Neural crest cell (in vitro differentiated cells): ENCODE measurements around the gene SNRPD3. TPM values are rescaled to one million over a fixed set of nuclear protein-coding genes. Genes with fewer than 3 reads are reported as not detected.
A peak's percentile ranks its signal among the peaks of the same experiment; 100 is the strongest.
"Not testable (repeated sequence)": the region's sequence is repeated elsewhere in the genome, so short reads cannot be mapped to it uniquely, and the experiment has no call there.

ENCODE experiments used
- DNase-seq: peaks from one replicate; pipeline ENCODE4 v3.0.0; 2021; ENCODE audit warnings: low read depth, mixed read lengths, low spot score
- H3K27ac Mint-ChIP-seq: one replicate; pipeline ENCODE4 v1.8.0; 2021; ENCODE audit warnings: mild to moderate bottlenecking, mixed read lengths; ENCODE audit not compliant: unreplicated experiment
- H3K27me3 Mint-ChIP-seq: 2 replicates; pipeline ENCODE4 v1.8.0; 2021; ENCODE audit warnings: low read depth, mild to moderate bottlenecking, mixed read lengths
- H3K36me3 Mint-ChIP-seq: 2 replicates; pipeline ENCODE4 v1.8.0; 2021; ENCODE audit warnings: low read depth, mild to moderate bottlenecking, mixed read lengths
- H3K4me1 Mint-ChIP-seq: 2 replicates; pipeline ENCODE4 v1.8.0; 2021; ENCODE audit warnings: mixed read lengths
- H3K4me3 Mint-ChIP-seq: one replicate; pipeline ENCODE4 v1.8.0; 2021; ENCODE audit warnings: mild to moderate bottlenecking, mixed read lengths
- H3K9me3 Mint-ChIP-seq: 2 replicates; pipeline ENCODE4 v1.8.0; 2021; ENCODE audit warnings: mixed read lengths
- total RNA-seq: library from RNA; stranded (reverse); gene quantifications from 2 replicates; pipeline ENCODE4 v1.2.1, GENCODE V29; 2021
- TF ChIP-seq, protein P1 (sequence below): fragments of 200-600 bp; sonication (generic); conservative IDR thresholded peaks from 2 replicates; pipeline ENCODE4 v1.5.0; 2021; ENCODE audit warnings: antibody characterized with exemption, mild to moderate bottlenecking

The SNRPD3 gene
- total RNA-seq, 1 donor from 2014 or later, result 151 TPM

DNA sequence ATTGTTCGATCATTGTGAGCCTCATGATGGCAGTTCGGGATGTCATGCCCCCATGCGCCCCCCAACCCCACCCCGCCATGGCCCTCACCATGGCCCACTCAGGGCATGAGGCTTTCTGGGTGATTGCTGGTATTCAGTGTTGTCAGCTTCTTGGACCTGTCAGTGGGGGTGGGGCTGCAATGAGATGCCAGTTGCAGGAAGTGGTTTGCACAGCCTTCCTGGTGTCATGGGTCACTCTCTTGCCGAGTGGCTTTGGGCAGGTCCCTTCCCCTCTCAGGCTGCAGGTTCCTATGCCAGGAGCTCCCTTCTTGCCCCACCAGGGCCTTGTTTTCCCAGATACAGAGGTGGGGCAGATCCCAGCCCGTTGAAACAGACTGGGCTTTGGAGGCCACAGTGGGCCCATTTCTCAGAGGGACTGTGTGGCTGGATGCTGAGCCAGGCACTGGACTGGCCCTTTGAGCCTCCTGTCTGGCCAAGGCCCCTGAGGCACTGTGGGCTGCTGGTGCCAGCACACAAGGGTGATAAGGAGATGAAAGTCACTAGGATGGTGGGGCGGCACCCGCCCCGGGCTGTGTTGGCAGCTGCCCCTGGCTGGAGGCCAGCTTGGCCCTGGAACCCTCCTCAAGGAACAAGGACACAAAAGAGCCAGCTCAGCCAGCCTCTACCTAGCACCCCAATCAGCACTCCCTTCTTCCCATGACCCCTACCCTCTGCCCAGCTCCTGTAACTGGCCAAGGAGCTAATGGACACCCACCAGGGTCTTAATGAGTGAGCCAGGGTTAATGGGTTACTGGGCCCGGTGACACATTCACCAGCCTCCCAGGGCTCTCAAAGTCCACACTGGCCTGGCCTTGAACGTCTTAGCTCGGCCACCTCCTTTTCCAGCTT is 45.7 kb downstream of the SNRPD3 start:
- peaks cover 13% of the 10 kb centered on the region for H3K4me1 Mint-ChIP-seq
- H3K36me3 Mint-ChIP-seq, result no peaks in the 10 kb centered on the region
- no peak overlapping the region for H3K4me3 Mint-ChIP-seq
- no peaks in the 10 kb centered on the region for H3K9me3 Mint-ChIP-seq
- H3K27me3 Mint-ChIP-seq, result no peaks in the 10 kb centered on the region
- no peak for DNase-seq
- TF ChIP-seq, protein P1, sequence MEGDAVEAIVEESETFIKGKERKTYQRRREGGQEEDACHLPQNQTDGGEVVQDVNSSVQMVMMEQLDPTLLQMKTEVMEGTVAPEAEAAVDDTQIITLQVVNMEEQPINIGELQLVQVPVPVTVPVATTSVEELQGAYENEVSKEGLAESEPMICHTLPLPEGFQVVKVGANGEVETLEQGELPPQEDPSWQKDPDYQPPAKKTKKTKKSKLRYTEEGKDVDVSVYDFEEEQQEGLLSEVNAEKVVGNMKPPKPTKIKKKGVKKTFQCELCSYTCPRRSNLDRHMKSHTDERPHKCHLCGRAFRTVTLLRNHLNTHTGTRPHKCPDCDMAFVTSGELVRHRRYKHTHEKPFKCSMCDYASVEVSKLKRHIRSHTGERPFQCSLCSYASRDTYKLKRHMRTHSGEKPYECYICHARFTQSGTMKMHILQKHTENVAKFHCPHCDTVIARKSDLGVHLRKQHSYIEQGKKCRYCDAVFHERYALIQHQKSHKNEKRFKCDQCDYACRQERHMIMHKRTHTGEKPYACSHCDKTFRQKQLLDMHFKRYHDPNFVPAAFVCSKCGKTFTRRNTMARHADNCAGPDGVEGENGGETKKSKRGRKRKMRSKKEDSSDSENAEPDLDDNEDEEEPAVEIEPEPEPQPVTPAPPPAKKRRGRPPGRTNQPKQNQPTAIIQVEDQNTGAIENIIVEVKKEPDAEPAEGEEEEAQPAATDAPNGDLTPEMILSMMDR, result no peak
- H3K27ac Mint-ChIP-seq, result no peak overlapping the region

DNA sequence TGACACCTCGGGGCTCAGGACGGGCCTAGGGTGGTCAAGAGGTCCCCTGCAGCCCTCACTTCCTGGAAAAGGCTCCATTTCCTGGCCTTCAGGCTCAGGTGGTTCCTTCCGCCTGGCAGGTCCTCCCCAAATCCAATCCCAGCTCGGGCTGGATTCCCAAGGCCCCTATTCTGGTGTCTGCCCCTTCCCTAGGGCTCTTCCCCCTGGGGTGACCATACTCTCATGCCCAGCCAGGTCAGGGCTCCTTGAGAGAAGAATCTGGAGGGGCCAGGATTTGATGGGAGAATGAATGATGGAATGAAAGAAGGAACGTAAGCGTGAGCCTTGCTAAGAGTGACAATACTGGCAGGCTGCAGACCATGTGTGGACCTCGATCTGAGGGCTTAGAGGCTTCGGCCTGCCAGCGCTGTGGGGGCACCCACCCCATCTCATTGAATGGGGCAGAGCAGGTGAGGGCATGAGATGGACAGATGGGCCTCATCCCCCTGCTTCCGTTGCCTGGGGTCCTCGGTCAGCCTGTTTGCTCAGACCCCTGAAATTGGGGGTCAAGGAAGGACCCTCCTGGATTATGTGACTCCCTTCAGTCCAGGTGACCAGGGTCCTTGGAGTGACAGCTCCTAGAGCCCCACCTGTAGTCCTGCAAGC is 46.4 kb downstream of the SNRPD3 start:
- not testable (repeated sequence) for H3K9me3 Mint-ChIP-seq, H3K36me3 Mint-ChIP-seq, H3K4me3 Mint-ChIP-seq, DNase-seq, H3K27me3 Mint-ChIP-seq, H3K27ac Mint-ChIP-seq
- H3K4me1 Mint-ChIP-seq, result peaks cover 13% of the 10 kb centered on the region

DNA sequence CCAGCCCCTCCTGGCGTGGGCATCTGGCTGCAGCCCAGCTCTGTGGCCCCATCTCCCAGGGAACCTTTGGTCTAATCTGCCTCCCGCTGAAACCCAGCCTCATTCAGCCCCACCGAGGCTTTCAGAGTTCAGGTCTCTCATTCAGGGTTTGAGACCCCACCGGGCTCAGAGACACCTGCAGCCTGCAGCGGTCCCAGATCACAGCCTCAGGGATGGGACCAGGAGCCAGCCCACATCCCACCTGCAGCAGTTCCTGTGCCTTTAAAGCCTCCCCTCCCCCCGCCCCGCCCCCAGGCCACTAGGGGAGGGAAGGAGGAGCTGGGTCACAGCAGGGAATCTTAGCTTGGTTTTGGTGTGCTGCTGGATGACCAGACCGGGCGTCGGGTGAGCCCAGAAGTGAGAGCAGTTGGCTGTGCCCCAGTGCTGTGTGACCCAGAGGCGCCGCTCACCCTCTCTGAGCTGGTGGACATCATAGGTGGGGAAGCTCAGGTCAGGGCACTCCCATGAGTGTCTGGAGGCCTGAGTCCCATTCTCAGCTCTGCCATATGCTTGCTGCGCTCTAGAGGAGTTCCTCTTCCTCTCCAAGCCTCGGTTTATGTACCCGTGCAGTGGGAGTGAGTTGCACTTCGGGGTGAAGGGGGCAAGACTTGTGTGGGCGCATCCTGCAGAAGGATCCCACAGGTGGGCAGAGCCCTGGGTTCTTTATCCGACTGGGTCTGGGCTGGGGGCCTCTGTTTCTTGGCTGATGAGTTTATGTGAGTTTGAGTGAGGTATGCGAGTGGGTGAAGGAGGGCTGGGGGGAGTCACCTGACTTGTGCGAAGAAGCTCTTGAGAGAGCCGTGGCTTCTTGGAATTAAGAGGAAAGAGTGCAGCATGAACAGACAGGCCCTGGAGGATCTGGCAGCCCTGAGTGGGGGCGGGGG is 47.3 kb downstream of the SNRPD3 start, which contains the start of gene GGT1:
Gene GGT1 (plus strand): TSS at position 347 of the 923 bp plus-strand sequence. CDS start 7,889 bp downstream, outside the sequence.
- H3K9me3 Mint-ChIP-seq, H3K4me3 Mint-ChIP-seq, H3K27me3 Mint-ChIP-seq, H3K27ac Mint-ChIP-seq, DNase-seq, H3K36me3 Mint-ChIP-seq: not testable (repeated sequence)
- peaks cover 13% of the 10 kb centered on the region for H3K4me1 Mint-ChIP-seq

DNA sequence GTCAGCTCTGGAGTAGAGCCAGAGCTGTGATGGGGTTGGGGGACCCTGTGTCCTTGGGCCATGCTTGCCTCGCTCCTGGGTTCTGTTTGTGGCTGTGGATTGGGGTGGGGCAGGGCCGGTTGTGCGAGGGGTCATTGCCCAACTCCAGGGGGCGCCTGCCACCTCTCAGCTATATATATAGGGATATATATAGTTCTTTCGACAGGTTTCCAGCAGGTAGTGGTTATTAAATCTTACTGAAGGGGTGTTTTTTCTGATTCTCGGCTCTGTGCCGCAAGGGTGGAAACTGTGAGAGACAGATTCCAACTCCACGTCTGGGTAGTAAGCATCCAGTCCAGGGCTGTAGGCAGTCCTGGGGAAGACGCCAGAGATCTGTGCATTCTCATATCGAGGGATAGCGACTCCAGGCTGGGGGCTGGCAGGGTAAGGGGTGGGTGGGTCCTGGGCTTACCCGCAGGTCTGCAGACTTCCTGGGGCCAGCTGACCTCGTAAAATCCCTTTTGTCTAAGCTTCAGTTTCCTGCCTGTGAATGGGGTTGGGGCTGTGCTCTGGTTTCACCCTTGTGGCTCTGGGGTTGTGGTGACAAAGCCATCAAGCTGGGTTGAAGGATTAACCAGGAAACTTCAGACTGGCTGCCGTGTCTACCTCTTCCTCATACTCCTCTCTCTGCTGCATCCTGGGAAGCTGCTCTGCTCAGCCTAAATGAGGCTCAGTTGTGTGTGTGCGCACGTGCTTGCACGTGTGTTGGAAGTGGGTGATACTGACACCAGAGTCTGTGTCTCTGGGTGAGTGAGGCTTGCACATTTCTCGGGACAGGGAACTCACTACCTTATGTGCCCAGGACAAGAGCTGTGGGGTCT is 48.2 kb downstream of the SNRPD3 start:
- not testable (repeated sequence) for H3K9me3 Mint-ChIP-seq, H3K4me3 Mint-ChIP-seq, H3K36me3 Mint-ChIP-seq, H3K27me3 Mint-ChIP-seq, DNase-seq, H3K27ac Mint-ChIP-seq
- H3K4me1 Mint-ChIP-seq, result peaks cover 13% of the 10 kb centered on the region
- TF ChIP-seq, protein P1, result peak; percentile 46

DNA sequence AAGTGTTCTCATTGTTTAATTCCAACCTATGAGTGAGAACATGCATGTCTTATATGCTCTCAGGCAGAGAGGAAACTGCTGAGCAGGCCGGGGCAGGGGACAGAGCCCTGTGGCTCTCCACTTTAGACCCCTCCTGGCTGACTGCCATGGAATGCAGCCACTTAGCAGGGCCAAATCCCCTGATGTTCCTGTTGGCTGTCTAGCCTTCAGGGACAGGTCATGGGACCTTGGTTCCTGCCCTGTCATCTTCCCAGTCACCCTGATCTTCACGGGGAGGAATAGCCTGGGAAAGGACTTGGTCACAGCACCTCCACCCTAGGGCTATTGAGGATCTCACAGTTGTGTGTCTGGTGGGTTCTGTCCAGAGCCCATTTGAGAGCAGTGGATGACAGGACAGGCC is 50.5 kb downstream of the SNRPD3 start:
- not testable (repeated sequence) for H3K27me3 Mint-ChIP-seq, H3K9me3 Mint-ChIP-seq, H3K36me3 Mint-ChIP-seq, DNase-seq, H3K27ac Mint-ChIP-seq
- Mint-ChIP-seq H3K4me1 (peaks cover 13% of the 10 kb centered on the region), H3K4me3 (peak overlapping the region; percentile 23)

DNA sequence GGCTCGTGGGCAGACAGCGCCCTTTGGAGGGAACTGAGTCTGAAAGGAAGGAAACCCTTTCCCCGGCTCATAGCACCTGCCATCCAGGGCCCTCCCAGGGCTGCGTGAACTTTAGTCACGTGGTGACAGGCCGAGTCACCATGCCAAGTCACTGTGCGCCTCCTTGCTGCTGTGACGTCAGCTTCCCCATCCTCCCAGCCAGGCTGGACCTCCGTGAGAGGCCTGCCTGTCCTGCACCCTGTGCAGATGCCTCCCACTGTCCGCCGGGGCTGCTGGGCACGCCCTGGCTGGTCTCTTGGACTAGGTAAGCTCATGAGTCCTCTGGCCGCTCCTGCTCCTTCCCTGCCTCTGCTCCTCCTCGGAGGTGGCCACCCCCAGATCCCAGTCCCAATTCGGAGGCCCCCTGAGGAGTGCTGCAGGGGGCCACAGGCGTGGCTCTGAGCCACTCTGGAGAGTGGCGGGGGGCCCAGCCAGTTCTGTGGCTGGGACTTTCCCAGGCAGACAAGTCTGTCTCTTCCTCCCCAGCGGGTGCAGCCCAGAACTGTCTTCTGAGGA is 51.7 kb downstream of the SNRPD3 start:
- H3K27me3 Mint-ChIP-seq, DNase-seq, H3K9me3 Mint-ChIP-seq, H3K4me3 Mint-ChIP-seq, H3K36me3 Mint-ChIP-seq: not testable (repeated sequence)
- peak overlapping the region; percentile 12 for H3K27ac Mint-ChIP-seq
- peaks cover 13% of the 10 kb centered on the region for H3K4me1 Mint-ChIP-seq

DNA sequence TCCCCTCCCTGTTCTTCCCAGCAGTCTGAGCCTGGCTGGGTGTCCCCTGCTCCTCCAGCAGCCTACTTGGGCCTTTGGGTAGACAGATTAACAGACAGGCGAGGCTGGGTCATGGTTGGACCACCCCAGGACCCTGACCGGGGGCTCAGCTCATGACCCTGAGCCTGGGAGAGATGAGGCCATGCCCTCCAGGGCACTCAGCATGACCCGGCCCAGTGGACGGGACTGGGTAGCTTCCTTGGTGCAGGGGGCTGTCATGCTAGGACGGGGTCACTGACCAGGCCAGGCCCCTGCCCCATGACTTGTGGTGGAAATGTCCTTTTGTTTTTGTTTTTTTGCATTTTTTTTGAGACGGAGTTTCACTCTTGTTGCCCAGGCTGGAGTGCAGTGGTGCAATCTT is 52.5 kb downstream of the SNRPD3 start:
- not testable (repeated sequence) for H3K27ac Mint-ChIP-seq, H3K36me3 Mint-ChIP-seq, DNase-seq, H3K4me3 Mint-ChIP-seq, H3K27me3 Mint-ChIP-seq, H3K9me3 Mint-ChIP-seq
- H3K4me1 Mint-ChIP-seq, result peaks cover 12% of the 10 kb centered on the region

DNA sequence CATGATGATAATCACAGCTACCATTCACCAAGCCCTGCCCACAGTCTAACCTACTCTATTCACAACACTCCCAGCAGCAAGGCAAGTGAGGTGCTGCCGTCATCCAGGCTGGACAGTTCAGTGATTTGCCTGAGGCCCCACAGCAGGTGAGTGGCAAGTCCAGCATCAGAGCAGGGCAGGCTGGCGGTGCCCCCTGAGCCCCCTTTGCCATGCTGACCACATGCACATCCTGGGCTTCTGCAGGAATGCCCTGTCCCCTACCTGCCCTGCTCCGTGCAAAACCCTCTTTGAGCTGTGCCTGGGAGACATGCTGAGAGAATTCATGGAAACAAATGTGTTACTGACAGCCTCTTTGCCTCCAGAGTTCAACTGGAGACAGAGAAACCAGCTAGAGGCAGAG is 54.1 kb downstream of the SNRPD3 start:
- DNase-seq, H3K36me3 Mint-ChIP-seq, H3K9me3 Mint-ChIP-seq, H3K27ac Mint-ChIP-seq, H3K4me1 Mint-ChIP-seq, H3K27me3 Mint-ChIP-seq, H3K4me3 Mint-ChIP-seq: not testable (repeated sequence)

DNA sequence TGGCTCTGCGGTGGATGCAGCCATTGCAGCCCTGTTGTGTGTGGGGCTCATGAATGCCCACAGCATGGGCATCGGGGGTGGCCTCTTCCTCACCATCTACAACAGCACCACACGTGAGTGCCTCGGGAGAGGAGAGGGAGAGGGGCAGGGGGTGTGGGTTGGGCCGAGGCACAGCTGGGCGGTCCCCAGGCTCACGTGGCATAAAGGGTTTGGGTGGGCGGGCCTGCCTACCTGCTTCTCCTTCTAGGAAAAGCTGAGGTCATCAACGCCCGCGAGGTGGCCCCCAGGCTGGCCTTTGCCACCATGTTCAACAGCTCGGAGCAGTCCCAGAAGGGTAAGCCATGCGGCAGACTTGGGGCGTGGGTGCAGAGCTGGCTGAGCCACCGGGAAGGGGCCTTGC is 59.0 kb downstream of the SNRPD3 start:
- DNase-seq, H3K36me3 Mint-ChIP-seq, H3K27me3 Mint-ChIP-seq, H3K27ac Mint-ChIP-seq, H3K4me1 Mint-ChIP-seq, H3K9me3 Mint-ChIP-seq, H3K4me3 Mint-ChIP-seq: not testable (repeated sequence)

DNA sequence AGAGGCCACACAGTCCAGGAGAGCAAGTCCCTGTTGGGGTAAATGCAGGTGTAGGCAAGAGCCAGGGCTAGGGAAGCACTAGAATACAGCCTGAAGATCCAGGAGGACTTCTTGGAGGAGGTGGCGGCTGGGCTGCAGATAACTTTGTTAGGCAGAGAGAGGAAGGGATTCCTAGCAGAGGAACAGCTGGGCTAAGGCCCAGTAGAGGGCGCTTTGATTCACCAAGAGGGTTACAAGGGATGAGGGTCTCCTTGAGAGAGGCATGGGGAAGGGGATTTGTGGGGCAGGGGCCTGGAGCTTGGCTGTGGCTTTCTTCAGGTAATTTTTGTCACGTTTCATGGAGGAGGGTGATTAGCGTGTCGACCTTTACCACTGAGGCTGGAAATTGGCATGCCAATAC is 65.4 kb downstream of the SNRPD3 start:
- not testable (repeated sequence) for H3K27ac Mint-ChIP-seq

More for the DNA sequence above, 65.4 kb downstream of the SNRPD3 start:
- H3K27me3 Mint-ChIP-seq, DNase-seq, H3K9me3 Mint-ChIP-seq, H3K4me1 Mint-ChIP-seq, H3K4me3 Mint-ChIP-seq, H3K36me3 Mint-ChIP-seq: not testable (repeated sequence)
